HCT116 (cell line): ENCODE measurements around the gene NLRP10. TPM values are rescaled to one million over a fixed set of nuclear protein-coding genes. Genes with fewer than 3 reads are reported as not detected.

Source experiments
- ATAC-seq: fragments of 200-7000 bp; cut with Tn5 transposase; 2 replicates; pipeline ENCODE4 v1.9.1; 2020; ENCODE audit warnings: mild to moderate bottlenecking, moderate library complexity
- BruUV-seq: library from RNA; stranded (reverse); fragments of 400-500 nt; replicated peaks from 2 replicates; lab custom pipeline; 2021; lab: Mats Ljungman, UMichigan
- CTCF ChIA-PET: fragments of 300-600 bp; sonication (Branson Sonifier 250); formaldehyde crosslinking; loops from one replicate; lab custom pipeline; 2021; ENCODE audit warnings: antibody characterized with exemption; lab: Charles Lee
- POLR2A ChIA-PET: fragments of 300-600, 350-600 bp; sonication (Branson Sonifier 250); formaldehyde crosslinking; loops from one replicate; lab custom pipeline; 2021; ENCODE audit warnings: antibody characterized with exemption; lab: Charles Lee
- RAD21 ChIA-PET, 2 experiments: fragments of 300-600 bp; sonication (Branson Sonifier 250); formaldehyde crosslinking; loops; one replicate each; lab custom pipeline; 2023; ENCODE audit warnings: low total read pairs in 2 of 2; ENCODE audit not compliant: uncharacterized antibody in 2 of 2, unreplicated experiment in 2 of 2, low non-redundant PET in 1 of 2; lab: Charles Lee
- DNase-seq: peaks from one replicate; pipeline ENCODE4 v3.0.0-alpha.2; 2010; ENCODE audit warnings: low read depth, low spot score
- H2AFZ ChIP-seq: fragments of 200-600 bp; shearing (Covaris generic), sonication (generic); 2 replicates; pipeline ENCODE4 v1.6.1; 2017; ENCODE audit warnings: low read depth, mixed run types, mixed read lengths, antibody characterized with exemption, low read length; ENCODE audit not compliant: poor library complexity, severe bottlenecking
- H3K27ac ChIP-seq: 2 replicates; pipeline ENCODE4 v1.5.1; 2012; ENCODE audit warnings: low read depth, low read length
- H3K27me3 ChIP-seq: fragments of 200-600 bp; sonication (generic); 2 replicates; pipeline ENCODE4 v1.6.1; 2016; ENCODE audit warnings: mixed run types, low read length, mixed read lengths; ENCODE audit not compliant: insufficient read depth
- H3K36me3 ChIP-seq, 2 experiments: fragments of 200-500 bp in 1 of 2; fragments of 200-600 bp in 1 of 2; sonication (Bioruptor generic) in 1 of 2; sonication (generic) in 1 of 2; 2 replicates each; pipeline versions ENCODE4 v1.5.1 to v1.6.1; 2014 to 2016; ENCODE audit warnings: low read length in 2 of 2, inconsistent platforms in 1 of 2, mixed read lengths in 1 of 2, mixed run types in 1 of 2; ENCODE audit not compliant: insufficient read depth in 2 of 2, control insufficient read depth in 1 of 2
- H3K4me1 ChIP-seq, 2 experiments: fragments of 200-600 bp in 1 of 2; sonication (generic) in 1 of 2; 2 replicates each; pipeline versions ENCODE4 v1.5.1 to v1.6.1; 2012 to 2017; ENCODE audit warnings: low read length in 2 of 2, inconsistent platforms in 1 of 2, mild to moderate bottlenecking in 1 of 2, mixed read lengths in 1 of 2, mixed run types in 1 of 2, moderate library complexity in 1 of 2; ENCODE audit not compliant: insufficient read depth in 2 of 2, control insufficient read depth in 1 of 2
- H3K4me2 ChIP-seq: fragments of 200-600 bp; sonication (generic); 2 replicates; pipeline ENCODE4 v1.6.1; 2017; ENCODE audit warnings: mixed run types, low read length, mixed read lengths
- H3K4me3 ChIP-seq, 2 experiments: fragments of 200-600 bp in 1 of 2; sonication (generic) in 1 of 2; replicated peaks in 1 of 2; 2 replicates each; pipeline ENCODE4 v1.5.1; 2011 to 2016; ENCODE audit warnings: low read length in 2 of 2, control low read depth in 1 of 2, low read depth in 1 of 2, mild to moderate bottlenecking in 1 of 2, mixed read lengths in 1 of 2, mixed run types in 1 of 2
- H3K79me2 ChIP-seq: fragments of 200-600 bp; sonication (generic); 2 replicates; pipeline ENCODE4 v1.6.1; 2017; ENCODE audit warnings: mild to moderate bottlenecking, mixed run types, low read length, moderate library complexity, mixed read lengths; ENCODE audit not compliant: insufficient read depth
- H3K9ac ChIP-seq: fragments of 200-600 bp; sonication (generic); 2 replicates; pipeline ENCODE4 v1.6.1; 2016; ENCODE audit warnings: low read length, mixed read lengths
- H3K9me2 ChIP-seq: fragments of 200-600 bp; sonication (generic), shearing (Covaris generic); 2 replicates; pipeline ENCODE4 v1.6.1; 2017; ENCODE audit warnings: mixed run types, mild to moderate bottlenecking, moderate library complexity; ENCODE audit not compliant: insufficient read depth
- H3K9me3 ChIP-seq, 2 experiments: fragments of 200-500 bp in 1 of 2; fragments of 200-600 bp in 1 of 2; sonication (Bioruptor generic) in 1 of 2; sonication (generic) in 1 of 2; 2 replicates each; pipeline ENCODE4 v1.6.1; 2014 to 2017; ENCODE audit warnings: low read length in 2 of 2, mixed read lengths in 2 of 2, inconsistent platforms in 1 of 2, low read depth in 1 of 2, mild to moderate bottlenecking in 1 of 2, mixed run types in 1 of 2, moderate library complexity in 1 of 2; ENCODE audit not compliant: control insufficient read depth in 1 of 2, insufficient read depth in 1 of 2
- H4K20me1 ChIP-seq: fragments of 200-600 bp; sonication (generic), shearing (Covaris generic); 2 replicates; pipeline ENCODE4 v1.6.1; 2017; ENCODE audit warnings: mixed run types, mild to moderate bottlenecking, moderate library complexity; ENCODE audit not compliant: insufficient read depth
- ELF1 ChIP-seq: IDR thresholded peaks from 2 replicates; pipeline ENCODE4 v1.6.1; 2012; ENCODE audit warnings: low read depth, borderline replicate concordance
- JUND ChIP-seq: IDR thresholded peaks from 2 replicates; pipeline ENCODE4 v1.6.1; 2012
- RAD21 ChIP-seq: IDR thresholded peaks from 2 replicates; pipeline ENCODE4 v1.6.1; 2012; ENCODE audit warnings: low read depth, mild to moderate bottlenecking
- SP1 ChIP-seq: IDR thresholded peaks from 2 replicates; pipeline ENCODE4 v1.6.1; 2012; ENCODE audit warnings: low read depth
- SRF ChIP-seq: IDR thresholded peaks from 2 replicates; pipeline ENCODE4 v1.6.1; 2012; ENCODE audit warnings: low read depth
- ZFX ChIP-seq: fragments of 450-650 bp; IDR thresholded peaks from 2 replicates; pipeline ENCODE4 v1.6.1; 2017
- intact Hi-C: fragments of 100-400 bp; cut with micrococcal nuclease; formaldehyde crosslinking; loops from 2 replicates; pipeline ENCODE4 v1.10.0; 2022
- total RNA-seq: library from RNA; stranded (reverse); gene quantifications from one replicate; pipeline ENCODE4 v1.2.1, GENCODE V29; 2021; ENCODE audit not compliant: unreplicated experiment
- TF ChIP-seq, protein P1 (sequence below): IDR thresholded peaks from 2 replicates; pipeline ENCODE4 v1.6.1; 2012
- TF ChIP-seq, protein P2 (sequence below), 3 experiments: fragments of 200-600 bp in 1 of 3; sonication (generic) in 1 of 3; IDR thresholded peaks in 2 of 3; conservative IDR thresholded peaks in 1 of 3; 2 replicates each; pipeline ENCODE4 v1.5.1; 2012 to 2017; ENCODE audit warnings: low read depth in 2 of 3, low read length in 2 of 3, antibody characterized with exemption in 1 of 3, borderline replicate concordance in 1 of 3, control low read depth in 1 of 3, mild to moderate bottlenecking in 1 of 3, mixed read lengths in 1 of 3, mixed run types in 1 of 3, moderate library complexity in 1 of 3; ENCODE audit not compliant: insufficient read depth in 1 of 3

The NLRP10 gene
- total RNA-seq, 1 experiment from 2014 or later, result not detected

DNA sequence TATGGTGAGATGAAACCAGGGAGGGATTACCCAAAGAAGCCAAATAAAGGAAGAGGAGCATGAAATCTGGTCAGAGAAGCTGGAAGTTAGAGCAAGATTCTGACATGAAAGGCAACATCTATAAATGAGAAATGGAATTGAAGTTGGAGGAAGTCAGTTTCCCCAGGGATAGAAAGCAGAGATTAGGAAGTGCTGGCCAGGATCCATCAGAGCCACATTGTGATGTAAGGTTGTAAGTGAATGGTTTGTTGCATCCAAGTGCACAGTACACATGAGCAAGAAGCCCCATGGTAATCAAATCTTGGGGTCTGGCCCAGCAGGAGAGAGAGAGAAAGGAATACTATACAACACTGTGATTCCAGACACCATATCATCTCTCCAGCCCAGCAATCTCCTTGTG lies 6.6 kb upstream of the NLRP10 start:
- BruUV-seq, result no TSS peak

More for the DNA sequence above, 6.6 kb upstream of the NLRP10 start:
- Histone ChIP-seq H3K9ac (no peak overlapping the region), H3K4me1 (no peaks in the 10 kb centered on the region), H3K79me2 (no peaks in the 10 kb centered on the region), H3K4me3 (no peak overlapping the region), H4K20me1 (no peaks in the 10 kb centered on the region), H3K9me2 (no peaks in the 10 kb centered on the region), H3K27me3 (peaks cover 34% of the 10 kb centered on the region; the same call in 1 of the 2 replicates), H2AFZ (no peak overlapping the region), H3K27ac (no peak overlapping the region), H3K9me3 (no peaks in the 10 kb centered on the region), H3K4me2 (no peak overlapping the region), H3K36me3 (no peaks in the 10 kb centered on the region)
- intact Hi-C loops, result no loop called here
- TF ChIP-seq SRF (no peak), JUND (no peak), ELF1 (no peak), SP1 (no peak), ZFX (no peak), RAD21 (no peak)
- TF ChIP-seq, protein P1, sequence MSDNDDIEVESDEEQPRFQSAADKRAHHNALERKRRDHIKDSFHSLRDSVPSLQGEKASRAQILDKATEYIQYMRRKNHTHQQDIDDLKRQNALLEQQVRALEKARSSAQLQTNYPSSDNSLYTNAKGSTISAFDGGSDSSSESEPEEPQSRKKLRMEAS, result no peak
- TF ChIP-seq, protein P2, sequence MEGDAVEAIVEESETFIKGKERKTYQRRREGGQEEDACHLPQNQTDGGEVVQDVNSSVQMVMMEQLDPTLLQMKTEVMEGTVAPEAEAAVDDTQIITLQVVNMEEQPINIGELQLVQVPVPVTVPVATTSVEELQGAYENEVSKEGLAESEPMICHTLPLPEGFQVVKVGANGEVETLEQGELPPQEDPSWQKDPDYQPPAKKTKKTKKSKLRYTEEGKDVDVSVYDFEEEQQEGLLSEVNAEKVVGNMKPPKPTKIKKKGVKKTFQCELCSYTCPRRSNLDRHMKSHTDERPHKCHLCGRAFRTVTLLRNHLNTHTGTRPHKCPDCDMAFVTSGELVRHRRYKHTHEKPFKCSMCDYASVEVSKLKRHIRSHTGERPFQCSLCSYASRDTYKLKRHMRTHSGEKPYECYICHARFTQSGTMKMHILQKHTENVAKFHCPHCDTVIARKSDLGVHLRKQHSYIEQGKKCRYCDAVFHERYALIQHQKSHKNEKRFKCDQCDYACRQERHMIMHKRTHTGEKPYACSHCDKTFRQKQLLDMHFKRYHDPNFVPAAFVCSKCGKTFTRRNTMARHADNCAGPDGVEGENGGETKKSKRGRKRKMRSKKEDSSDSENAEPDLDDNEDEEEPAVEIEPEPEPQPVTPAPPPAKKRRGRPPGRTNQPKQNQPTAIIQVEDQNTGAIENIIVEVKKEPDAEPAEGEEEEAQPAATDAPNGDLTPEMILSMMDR (IDR thresholded peaks at IDR 0.05 in 2 of 3, conservative IDR thresholded peaks at IDR 0.05 in 1 of 3; ENCODE audit: borderline replicate concordance in 1 of 3, insufficient read depth in 1 of 3, low read depth in 2 of 3, low read length in 2 of 3), result no peak
- ChIA-PET RAD21 (no interaction called here), CTCF (no interaction called here), POLR2A (no interaction called here)
- DNase-seq, result no peak
- ATAC-seq, result no peak
